Keratinocyte (primary cell): ENCODE data around the gene SYT8. TPM values are rescaled to one million over a fixed set of nuclear protein-coding genes. Genes with fewer than 3 reads are reported as not detected.

Experiments used
- polyA plus RNA-seq, 5 experiments: library from polyadenylated mRNA; depleted of rRNA in 3 of 5; stranded (reverse) in 3 of 5; stranded (forward) in 1 of 5; unstranded in 1 of 5; fragments of >200 nt; gene quantifications; 1 replicate in 1 of 5; 2 replicates in 3 of 5; 3 replicates in 1 of 5; pipeline versions ENCODE4 v1.2.1 to v1.2.3, GENCODE V29; 2011 to 2012; ENCODE audit warnings: missing spikeins in 2 of 5, low read depth in 1 of 5, low replicate concordance in 1 of 5
- small RNA-seq, 3 experiments: library from RNA; depleted of rRNA; stranded (forward); fragments of <200 nt; gene quantifications; one replicate each; pipeline ENCODE3, GENCODE V24; 2012; ENCODE audit warnings: low read depth in 3 of 3, low replicate concordance in 1 of 3; ENCODE audit not compliant: insufficient read length in 3 of 3

Gene SYT8
- polyA plus RNA-seq, 1 donor (not counting 4 experiments of a cell fraction or from before 2014, with no cell fraction given) = 19.3 TPM

Small RNAs within 50 kb of the gene (small RNA-seq; reads per million reads assigned to genes)
- gene AC051649.1 = 0 reads per million in 3 experiments
- gene MIR4298 = 0 reads per million in 3 experiments

Other genes starting within 250 kb of the SYT8 start
- not detected in 3 replicates for gene KRTAP5-1, start 249.7 kb upstream of the SYT8 start, polyA plus RNA-seq
- gene KRTAP5-2, start 236.7 kb upstream of the SYT8 start, polyA plus RNA-seq = not detected in 3 replicates
- not detected in 3 replicates for gene KRTAP5-3, start 226.5 kb upstream of the SYT8 start, polyA plus RNA-seq
- not detected in 3 replicates for gene KRTAP5-4, start 212.9 kb upstream of the SYT8 start, polyA plus RNA-seq
- gene KRTAP5-5, start 205.2 kb upstream of the SYT8 start, polyA plus RNA-seq = not detected in 3 replicates
- gene KRTAP5-6, start 137.8 kb upstream of the SYT8 start, polyA plus RNA-seq = not detected in 3 replicates
- gene IFITM10, start 84.4 kb upstream of the SYT8 start, polyA plus RNA-seq = 0.03 to 0.18 TPM (median 0.14 TPM) in 3 replicates
- gene CTSD, start 71.1 kb upstream of the SYT8 start, polyA plus RNA-seq = 152 to 353 TPM (median 215 TPM) in 3 replicates
- 7.5 to 10.7 TPM (median 9.4 TPM) in 3 replicates for gene TNNI2, start 4.0 kb downstream of the SYT8 start, polyA plus RNA-seq
- 0.94 to 1.5 TPM (median 0.95 TPM) in 3 replicates for gene LSP1, start 18.1 kb downstream of the SYT8 start, polyA plus RNA-seq
- not detected in 3 replicates for gene PRR33, start 56.9 kb downstream of the SYT8 start, polyA plus RNA-seq
- gene TNNT3, start 84.7 kb downstream of the SYT8 start, polyA plus RNA-seq = 0.09 TPM in 1 of 3 replicates, not detected in the others
- 56.4 to 84.2 TPM (median 68.2 TPM) in 3 replicates for gene MRPL23, start 112.3 kb downstream of the SYT8 start, polyA plus RNA-seq
- gene H19, start 162.9 kb downstream of the SYT8 start, polyA plus RNA-seq = 1.9 to 26.9 TPM (median 15.6 TPM) in 3 replicates